ENCODE measurements around the gene TFPI2.

GRCh38 chr7:93889261-93889660 lies 1.3 kb downstream of the TFPI2 start:
- TF ChIP-seq, protein P1, sequence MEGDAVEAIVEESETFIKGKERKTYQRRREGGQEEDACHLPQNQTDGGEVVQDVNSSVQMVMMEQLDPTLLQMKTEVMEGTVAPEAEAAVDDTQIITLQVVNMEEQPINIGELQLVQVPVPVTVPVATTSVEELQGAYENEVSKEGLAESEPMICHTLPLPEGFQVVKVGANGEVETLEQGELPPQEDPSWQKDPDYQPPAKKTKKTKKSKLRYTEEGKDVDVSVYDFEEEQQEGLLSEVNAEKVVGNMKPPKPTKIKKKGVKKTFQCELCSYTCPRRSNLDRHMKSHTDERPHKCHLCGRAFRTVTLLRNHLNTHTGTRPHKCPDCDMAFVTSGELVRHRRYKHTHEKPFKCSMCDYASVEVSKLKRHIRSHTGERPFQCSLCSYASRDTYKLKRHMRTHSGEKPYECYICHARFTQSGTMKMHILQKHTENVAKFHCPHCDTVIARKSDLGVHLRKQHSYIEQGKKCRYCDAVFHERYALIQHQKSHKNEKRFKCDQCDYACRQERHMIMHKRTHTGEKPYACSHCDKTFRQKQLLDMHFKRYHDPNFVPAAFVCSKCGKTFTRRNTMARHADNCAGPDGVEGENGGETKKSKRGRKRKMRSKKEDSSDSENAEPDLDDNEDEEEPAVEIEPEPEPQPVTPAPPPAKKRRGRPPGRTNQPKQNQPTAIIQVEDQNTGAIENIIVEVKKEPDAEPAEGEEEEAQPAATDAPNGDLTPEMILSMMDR (conservative IDR thresholded peaks at IDR 0.05; ENCODE audit: low read depth, low read length), result no peak
- TF ChIP-seq MAZ (IDR thresholded peaks at IDR 0.05; ENCODE audit: borderline replicate concordance, low read depth, low read length) (no peak), POLR2A (IDR thresholded peaks at IDR 0.05; ENCODE audit: low read depth, low read length) (no peak; the same call in none of the 2 replicates), SMC3 (IDR thresholded peaks at IDR 0.05; ENCODE audit: low read depth, low read length) (no peak), RAD21 (IDR thresholded peaks at IDR 0.05; ENCODE audit: low read length) (no peak), RFX5 (IDR thresholded peaks at IDR 0.05; ENCODE audit: low read depth, low read length) (no peak), CEBPB (IDR thresholded peaks at IDR 0.05; ENCODE audit: low read depth, low read length) (no peak), FOS (IDR thresholded peaks at IDR 0.05; ENCODE audit: low read depth, low read length) (0 out of 2 replicates have a peak, but pooled peaks have one; percentile 3), CHD1 (IDR thresholded peaks at IDR 0.05; ENCODE audit: low read depth, low read length) (0 out of 2 replicates have a peak, but pooled peaks have one; percentile 8), USF2 (IDR thresholded peaks at IDR 0.05; ENCODE audit: low read depth, low read length) (no peak), RCOR1 (IDR thresholded peaks at IDR 0.05; ENCODE audit: insufficient replicate concordance, low read length) (no peak), MXI1 (IDR thresholded peaks at IDR 0.05; ENCODE audit: borderline replicate concordance, low read depth, low read length) (no peak)
